Measurements from ENCODE around the gene AEBP1. TPM values are rescaled to one million over a fixed set of nuclear protein-coding genes. Genes with fewer than 3 reads are reported as not detected.

AEBP1 gene
- total and polyA plus RNA-seq, 4 experiments from 2014 or later = 0.20 to 7.8 (median 5.0) TPM

DNA sequence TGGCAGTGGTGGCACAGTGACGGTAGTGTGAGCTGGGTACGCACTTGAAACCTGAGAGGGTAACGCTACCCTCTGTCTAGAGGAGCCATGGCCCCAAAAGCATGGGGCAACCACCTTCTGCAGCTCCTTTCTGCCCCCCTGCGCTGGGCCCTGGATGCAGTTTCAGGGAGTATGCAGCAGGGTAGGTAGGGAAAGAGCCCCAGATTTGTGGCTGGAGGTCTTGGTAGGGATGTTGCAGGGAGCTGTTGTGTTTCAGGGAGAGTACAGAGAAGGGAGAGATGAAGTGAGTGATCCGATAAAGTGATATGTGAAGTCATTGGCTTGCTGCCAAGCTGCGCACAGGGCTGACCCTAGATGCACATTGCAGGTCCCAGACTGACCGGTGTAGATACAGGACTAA is 36.1 kb upstream of the AEBP1 start:
- no peaks in the 10 kb centered on the region for H3K27me3 ChIP-seq (ENCODE audit: insufficient read depth, low read length)
- ChIA-PET CTCF (ENCODE audit: partially characterized antibody) (interaction anchor here (0.5 to 1.1 kb wide), 3 partner anchors 14 to 853 kb away, joined by 3 read pairs; no protein-coding TSS in a partner anchor), POLR2A (ENCODE audit: partially characterized antibody) (interaction anchor here (0.7 to 8.1 kb wide), 7 partner anchors 12 to 493 kb away, joined by 3 to 119 read pairs (median 3); partner anchors contain the start of genes DBNL and YKT6)
- peaks cover 13 to 44% (median 28%) of the 10 kb centered on the region in 4 donors for H3K4me1 Mint-ChIP-seq
- peaks cover 4 to 13% of the 10 kb centered on the region in 2 donors for H3K36me3 Mint-ChIP-seq
- H3K36me3 ChIP-seq (ENCODE audit: insufficient read depth, low read length) = peaks cover 7% of the 10 kb centered on the region
- no peaks in the 10 kb centered on the region for H3K27me3 Mint-ChIP-seq
- peaks cover 0 to 1% (median 0%) of the 10 kb centered on the region in 8 donors for H3K9me3 Mint-ChIP-seq
- peaks cover 20% of the 10 kb centered on the region for H3K4me1 ChIP-seq (ENCODE audit: insufficient read depth, low read length)
- H3K4me3 Mint-ChIP-seq = no peak overlapping the region
- H3K27ac Mint-ChIP-seq = peak overlapping the region in 1 of 7 donors; percentile 72
- H3K27ac ChIP-seq (ENCODE audit: low read depth, low read length) = no peak overlapping the region
- intact Hi-C loops (cut with micrococcal nuclease) = no loop called here
- H3K4me3 ChIP-seq (ENCODE audit: low read length in 2 of 2) = no peak overlapping the region
- DNase-seq = no peak
- no peaks in the 10 kb centered on the region for H3K9me3 ChIP-seq (ENCODE audit: control insufficient read depth in 1 of 2, low read length in 2 of 2)

DNA sequence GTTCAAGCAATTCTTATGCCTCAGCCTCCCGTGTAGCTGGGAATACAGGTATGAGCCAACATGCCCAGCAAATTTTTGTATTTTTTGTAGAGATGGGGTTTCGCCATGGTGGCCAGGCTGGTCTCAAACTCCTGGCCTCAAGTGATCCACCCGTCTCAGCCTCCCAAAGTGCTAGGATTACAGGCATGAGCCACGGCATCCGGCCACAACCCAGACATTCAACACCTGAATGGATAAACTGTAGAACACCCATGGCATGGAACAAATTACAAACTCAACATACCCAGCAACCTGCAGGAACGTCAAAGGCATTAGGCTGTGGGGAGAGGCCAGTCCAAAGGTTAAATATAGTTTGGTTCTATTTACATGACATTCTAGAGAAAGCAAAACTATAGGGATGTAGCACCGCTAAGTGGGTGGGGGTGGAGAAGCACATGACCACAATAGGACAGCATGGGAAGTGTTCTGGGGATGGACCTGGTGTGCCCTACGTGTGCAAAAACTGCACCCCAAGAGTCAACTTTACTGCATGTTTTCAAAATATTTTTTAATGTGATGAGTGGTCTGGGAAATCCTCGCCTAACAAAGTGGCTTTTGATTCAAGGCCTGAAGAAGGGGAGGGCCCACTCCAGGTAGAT is 32.3 kb upstream of the AEBP1 start:
- CTCF ChIA-PET (ENCODE audit: partially characterized antibody) = interaction anchor here (1.0 to 1.3 kb wide), 2 partner anchors 9 to 20 kb away, joined by 3 to 8 read pairs; no protein-coding TSS in a partner anchor
- Histone ChIP-seq H3K4me3 (ENCODE audit: low read length in 2 of 2) (no peak overlapping the region), H3K4me1 (ENCODE audit: insufficient read depth, low read length) (peaks cover 2% of the 10 kb centered on the region), H3K27me3 (ENCODE audit: insufficient read depth, low read length) (no peaks in the 10 kb centered on the region), H3K36me3 (ENCODE audit: insufficient read depth, low read length) (peaks cover 23% of the 10 kb centered on the region), H3K9me3 (ENCODE audit: control insufficient read depth in 1 of 2, low read length in 2 of 2) (no peaks in the 10 kb centered on the region), H3K27ac (ENCODE audit: low read depth, low read length) (no peak overlapping the region)
- H3K4me1 Mint-ChIP-seq = peaks cover 6 to 27% (median 13%) of the 10 kb centered on the region in 4 donors
- H3K27ac Mint-ChIP-seq = peak overlapping the region in 6 of 7 donors; percentile 13 to 85 (median 64)
- no peaks in the 10 kb centered on the region for H3K27me3 Mint-ChIP-seq
- intact Hi-C loops (cut with micrococcal nuclease) = loop anchor here (1.0 to 2.0 kb wide), 2 partner anchors 124 to 405 kb away; no protein-coding TSS in a partner anchor
- H3K9me3 Mint-ChIP-seq = peaks cover 0 to 1% (median 0%) of the 10 kb centered on the region in 8 donors
- POLR2A ChIA-PET (ENCODE audit: partially characterized antibody) = interaction anchor here (0.8 to 1.8 kb wide), 3 partner anchors 9 to 27 kb away, joined by 3 to 6 read pairs (median 6); partner anchors contain the start of gene DBNL
- H3K4me3 Mint-ChIP-seq = no peak overlapping the region
- H3K36me3 Mint-ChIP-seq = peaks cover 4 to 38% of the 10 kb centered on the region in 2 donors
- DNase-seq = no peak

DNA sequence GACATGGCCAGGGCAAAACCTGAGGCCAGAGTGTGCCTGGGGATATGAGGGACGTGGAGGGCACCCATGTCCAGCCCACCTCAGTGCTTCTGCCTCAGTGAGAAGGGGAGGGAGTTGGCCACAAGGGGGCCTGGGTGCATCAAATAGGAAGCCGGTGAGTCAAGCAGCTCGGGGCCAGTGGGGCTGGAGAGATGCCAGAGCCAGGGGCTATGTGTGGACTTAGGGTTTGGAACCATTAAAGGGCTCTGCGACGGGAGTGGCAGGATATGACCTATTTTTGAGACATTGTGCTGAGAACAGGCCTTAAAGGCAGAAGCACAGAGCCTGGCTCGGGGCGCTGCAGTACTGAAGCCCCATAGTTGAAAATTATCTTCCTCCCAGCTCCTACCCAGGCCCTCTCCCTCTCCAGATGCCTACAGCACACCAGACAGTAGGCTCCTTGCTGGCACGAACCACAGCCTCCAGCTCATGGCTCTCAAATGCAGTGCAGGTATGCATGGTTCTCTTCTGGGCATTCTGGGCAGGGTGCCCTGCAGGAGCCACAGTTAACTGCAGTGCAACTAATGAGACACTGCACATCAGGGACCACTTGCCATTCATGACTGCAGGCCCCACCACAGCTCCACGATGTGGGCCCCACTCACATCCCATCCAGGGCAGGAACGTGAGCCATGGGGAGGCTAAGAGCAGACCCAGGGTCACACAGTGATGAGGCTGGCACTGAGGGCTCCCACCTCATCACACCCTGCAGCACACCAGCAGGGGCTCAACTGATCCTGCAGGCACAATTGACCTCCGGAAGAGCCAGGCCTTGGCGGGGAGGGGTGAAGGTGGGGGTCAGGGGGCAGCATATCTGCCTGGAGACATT is 31.5 kb upstream of the AEBP1 start:
- ChIA-PET POLR2A (ENCODE audit: partially characterized antibody) (interaction anchor here (0.8 to 1.8 kb wide), 3 partner anchors 9 to 28 kb away, joined by 3 to 6 read pairs (median 6); partner anchors contain the start of gene DBNL), CTCF (ENCODE audit: partially characterized antibody) (interaction anchor here (0.6 to 1.3 kb wide), 3 partner anchors 8 to 357 kb away, joined by 3 to 8 read pairs (median 3); no protein-coding TSS in a partner anchor)
- DNase-seq = peak in 2 of 5 donors; percentile 25 to 35
- Mint-ChIP-seq H3K4me3 (no peak overlapping the region), H3K9me3 (peaks cover 0 to 1% (median 0%) of the 10 kb centered on the region in 8 donors), H3K27me3 (no peaks in the 10 kb centered on the region), H3K27ac (peak overlapping the region; percentile 7 to 71 (median 48)), H3K4me1 (peaks cover 4 to 20% (median 11%) of the 10 kb centered on the region in 4 donors), H3K36me3 (peaks cover 8 to 45% of the 10 kb centered on the region in 2 donors)
- H3K27me3 ChIP-seq (ENCODE audit: insufficient read depth, low read length) = no peaks in the 10 kb centered on the region
- H3K36me3 ChIP-seq (ENCODE audit: insufficient read depth, low read length) = peaks cover 29% of the 10 kb centered on the region
- intact Hi-C loops (cut with micrococcal nuclease) = loop anchor here (1.0 to 2.0 kb wide), 2 partner anchors 124 to 404 kb away; no protein-coding TSS in a partner anchor
- H3K4me1 ChIP-seq (ENCODE audit: insufficient read depth, low read length) = no peaks in the 10 kb centered on the region
- H3K27ac ChIP-seq (ENCODE audit: low read depth, low read length) = no peak overlapping the region
- H3K9me3 ChIP-seq (ENCODE audit: control insufficient read depth in 1 of 2, low read length in 2 of 2) = no peaks in the 10 kb centered on the region
- no peak overlapping the region for H3K4me3 ChIP-seq (ENCODE audit: low read length in 2 of 2)

DNA sequence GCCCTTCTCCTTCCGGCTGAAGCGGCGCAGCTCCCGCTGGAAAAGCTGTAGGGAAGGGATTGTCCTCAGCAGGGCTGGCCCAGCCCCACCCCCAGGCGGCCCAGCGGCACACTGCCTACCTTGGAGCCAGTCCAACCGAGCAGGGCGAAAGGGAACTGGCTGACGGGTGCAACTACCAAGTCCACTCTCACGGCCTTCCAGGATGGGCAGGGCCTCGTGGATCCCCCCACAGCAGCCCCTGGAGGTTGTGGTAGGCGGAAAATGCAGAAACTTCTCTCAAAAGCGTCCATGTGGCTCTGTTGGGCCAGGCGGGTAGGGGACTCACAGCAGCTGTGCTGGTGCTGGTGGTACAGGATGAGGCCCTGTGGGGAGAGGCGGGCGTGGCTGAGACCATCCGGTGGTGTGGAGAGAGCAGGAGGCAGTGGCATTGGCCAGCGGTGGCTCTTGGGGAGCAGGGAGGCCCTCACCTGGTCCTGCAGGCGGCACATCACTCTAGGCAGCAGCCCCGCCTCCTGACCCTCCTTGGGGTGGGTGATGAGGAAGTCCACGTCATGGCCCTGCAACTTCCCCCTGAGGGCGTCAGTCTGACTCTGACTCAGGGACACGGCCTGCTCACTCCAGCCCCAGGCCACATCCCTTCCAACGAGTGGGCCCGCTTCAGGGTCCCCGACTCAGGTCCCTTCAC is 30.3 kb upstream of the AEBP1 start:
- no peak overlapping the region for H3K27ac ChIP-seq (ENCODE audit: low read depth, low read length)
- no peaks in the 10 kb centered on the region for H3K9me3 ChIP-seq (ENCODE audit: control insufficient read depth in 1 of 2, low read length in 2 of 2)
- Mint-ChIP-seq H3K9me3 (peaks cover 0 to 1% (median 0%) of the 10 kb centered on the region in 8 donors), H3K36me3 (peaks cover 18 to 56% of the 10 kb centered on the region in 2 donors), H3K27me3 (no peaks in the 10 kb centered on the region), H3K4me3 (no peak overlapping the region), H3K27ac (peak overlapping the region in 1 of 7 donors; percentile 35), H3K4me1 (peaks cover 7 to 18% (median 12%) of the 10 kb centered on the region in 4 donors)
- H3K36me3 ChIP-seq (ENCODE audit: insufficient read depth, low read length) = peaks cover 41% of the 10 kb centered on the region
- ChIA-PET POLR2A (ENCODE audit: partially characterized antibody) (interaction anchor here (1.3 to 1.8 kb wide), 2 partner anchors 11 to 17 kb away, joined by 5 to 6 read pairs; no protein-coding TSS in a partner anchor), CTCF (ENCODE audit: partially characterized antibody) (interaction anchor here (0.6 kb wide), 1 partner anchor 54 kb away, joined by 3 read pairs; no protein-coding TSS in a partner anchor)
- no peaks in the 10 kb centered on the region for H3K27me3 ChIP-seq (ENCODE audit: insufficient read depth, low read length)
- no peak for DNase-seq
- intact Hi-C loops (cut with micrococcal nuclease) = loop anchor here (2.0 kb wide), 1 partner anchor 403 kb away; no protein-coding TSS in a partner anchor
- H3K4me3 ChIP-seq (ENCODE audit: low read length in 2 of 2) = no peak overlapping the region
- no peaks in the 10 kb centered on the region for H3K4me1 ChIP-seq (ENCODE audit: insufficient read depth, low read length)

DNA sequence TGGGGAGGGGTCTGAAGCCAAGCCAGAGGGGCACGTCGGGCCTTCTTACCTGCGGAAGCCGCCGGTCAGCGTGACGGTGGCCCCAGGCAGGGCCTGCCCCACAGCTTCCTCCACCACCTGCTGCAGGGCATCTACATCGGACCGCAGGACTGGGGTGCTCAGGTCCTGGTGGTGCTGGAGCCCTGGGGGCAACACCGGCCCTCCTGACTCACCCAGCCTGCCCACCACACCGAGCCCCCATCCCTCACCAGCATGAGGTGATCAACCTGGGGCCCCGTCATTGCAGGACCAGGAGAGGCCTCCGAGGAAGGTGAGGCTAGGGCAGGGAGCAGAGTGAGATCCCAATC is 29.8 kb upstream of the AEBP1 start:
- intact Hi-C loops (cut with micrococcal nuclease) = no loop called here
- H3K27me3 ChIP-seq (ENCODE audit: insufficient read depth, low read length) = no peaks in the 10 kb centered on the region
- Mint-ChIP-seq H3K36me3 (peaks cover 18 to 56% of the 10 kb centered on the region in 2 donors), H3K9me3 (peaks cover 0 to 1% (median 0%) of the 10 kb centered on the region in 8 donors), H3K27ac (no peak overlapping the region), H3K27me3 (no peaks in the 10 kb centered on the region), H3K4me1 (peaks cover 4 to 18% (median 12%) of the 10 kb centered on the region in 4 donors), H3K4me3 (no peak overlapping the region)
- H3K9me3 ChIP-seq (ENCODE audit: control insufficient read depth in 1 of 2, low read length in 2 of 2) = no peaks in the 10 kb centered on the region
- H3K27ac ChIP-seq (ENCODE audit: low read depth, low read length) = no peak overlapping the region
- no peak overlapping the region for H3K4me3 ChIP-seq (ENCODE audit: low read length in 2 of 2)
- ChIA-PET CTCF (ENCODE audit: partially characterized antibody) (interaction anchor here (0.6 kb wide), 1 partner anchor 55 kb away, joined by 3 read pairs; no protein-coding TSS in a partner anchor), POLR2A (ENCODE audit: partially characterized antibody) (interaction anchor here (1.3 to 1.5 kb wide), 2 partner anchors 8 to 18 kb away, joined by 5 to 7 read pairs; partner anchors contain the start of gene PGAM2)
- H3K36me3 ChIP-seq (ENCODE audit: insufficient read depth, low read length) = peaks cover 47% of the 10 kb centered on the region
- no peak for DNase-seq
- no peaks in the 10 kb centered on the region for H3K4me1 ChIP-seq (ENCODE audit: insufficient read depth, low read length)

DNA sequence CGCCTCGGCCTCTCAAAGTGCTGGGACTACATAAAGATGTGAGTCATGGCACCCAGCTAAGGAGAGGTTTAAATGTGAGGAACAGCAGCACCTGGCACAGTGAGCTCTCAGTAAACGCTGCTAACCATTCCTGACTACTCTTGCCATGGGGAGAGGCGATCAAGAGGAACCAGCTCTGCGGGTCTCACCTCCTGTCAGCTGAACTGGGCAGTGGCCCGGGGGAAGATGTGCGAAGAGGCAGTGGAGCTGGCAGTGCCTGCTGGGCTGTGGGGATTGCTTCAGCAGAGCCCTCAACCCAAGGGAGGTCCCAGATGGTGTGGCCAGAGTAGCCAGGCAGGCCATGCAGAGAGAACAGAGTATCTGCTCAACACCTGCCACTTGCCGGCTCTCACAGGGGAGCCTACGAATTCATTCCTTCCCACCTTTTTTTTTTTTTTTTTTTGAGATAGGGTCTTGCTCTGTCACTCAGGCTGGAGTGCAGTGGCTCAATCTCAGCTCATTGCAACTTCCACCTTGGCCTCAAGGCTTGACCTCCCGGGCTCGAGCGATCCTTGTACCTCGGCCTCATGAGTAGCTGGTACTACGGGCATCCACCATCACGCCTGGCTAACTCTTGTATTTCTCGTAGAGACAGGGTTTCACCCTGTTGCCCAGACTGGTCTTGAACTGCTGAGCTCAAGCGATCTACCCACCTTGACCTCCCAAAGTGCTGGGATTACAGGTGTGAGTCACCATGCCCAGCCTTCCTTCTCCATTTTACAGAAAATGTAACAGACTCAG is 28.7 kb upstream of the AEBP1 start:
- Mint-ChIP-seq H3K36me3 (peaks cover 18 to 57% of the 10 kb centered on the region in 2 donors), H3K27me3 (no peaks in the 10 kb centered on the region), H3K27ac (peak overlapping the region in 2 of 7 donors; percentile 24 to 47), H3K4me1 (peaks cover 4 to 20% (median 12%) of the 10 kb centered on the region in 4 donors), H3K4me3 (no peak overlapping the region), H3K9me3 (no peaks in the 10 kb centered on the region)
- no peaks in the 10 kb centered on the region for H3K27me3 ChIP-seq (ENCODE audit: insufficient read depth, low read length)
- no peak for DNase-seq
- intact Hi-C loops (cut with micrococcal nuclease) = no loop called here
- no peak overlapping the region for H3K27ac ChIP-seq (ENCODE audit: low read depth, low read length)
- POLR2A ChIA-PET (ENCODE audit: partially characterized antibody) = interaction anchor here (0.6 to 1.5 kb wide), 3 partner anchors 9 to 121 kb away, joined by 3 to 7 read pairs (median 3); partner anchors contain the start of gene PGAM2
- CTCF ChIA-PET (ENCODE audit: partially characterized antibody) = interaction anchor here (0.7 to 0.8 kb wide), 2 partner anchors 23 to 765 kb away, joined by 3 read pairs; no protein-coding TSS in a partner anchor
- peaks cover 11% of the 10 kb centered on the region for H3K4me1 ChIP-seq (ENCODE audit: insufficient read depth, low read length)
- H3K9me3 ChIP-seq (ENCODE audit: control insufficient read depth in 1 of 2, low read length in 2 of 2) = no peaks in the 10 kb centered on the region
- no peak overlapping the region for H3K4me3 ChIP-seq (ENCODE audit: low read length in 2 of 2)
- peaks cover 55% of the 10 kb centered on the region for H3K36me3 ChIP-seq (ENCODE audit: insufficient read depth, low read length)
